GM12878 (cell line): ENCODE results near the gene GFOD2. TPM values are rescaled to one million over a fixed set of nuclear protein-coding genes. Genes with fewer than 3 reads are reported as not detected.

Experiments used
- ATAC-seq: fragments of 200-7000 bp; cut with Tn5 transposase; 3 replicates; pipeline ENCODE4 v1.9.1; 2020; ENCODE audit warnings: mild to moderate bottlenecking, moderate library complexity
- BruUV-seq: library from RNA; stranded (reverse); fragments of 400-500 nt; replicated peaks from 2 replicates; lab custom pipeline; 2021; lab: Mats Ljungman, UMichigan
- CTCF ChIA-PET: fragments of 300-600 bp; sonication (Branson Sonifier 250); formaldehyde crosslinking; extraction: SDS; loops from one replicate; lab custom pipeline; 2021; ENCODE audit warnings: inconsistent platforms; lab: Yijun Ruan, JAX
- POLR2A ChIA-PET: fragments of 350-600 bp; formaldehyde crosslinking; extraction: SDS; loops from one replicate; lab custom pipeline; 2021; ENCODE audit warnings: inconsistent platforms; lab: Charles Lee
- RAD21 ChIA-PET: fragments of 300-600 bp; sonication (Branson Sonifier 250); formaldehyde crosslinking; loops from one replicate; lab custom pipeline; 2023; ENCODE audit warnings: antibody characterized with exemption; ENCODE audit not compliant: unreplicated experiment; lab: Charles Lee
- SMC1A ChIA-PET: fragments of 300-600 bp; sonication (Branson Sonifier 250); formaldehyde crosslinking; loops from one replicate; lab custom pipeline; 2023; ENCODE audit not compliant: unreplicated experiment, uncharacterized antibody; lab: Charles Lee
- DNase-seq: peaks from one replicate; pipeline ENCODE4 v3.0.0-alpha.2; 2011; ENCODE audit warnings: low read depth, low spot score
- FAIRE-seq: peaks from 3 replicates; lab custom pipeline; 2011; peaks lifted over from hg19 to GRCh38; lab: Jason Lieb, UNC
- H2AFZ ChIP-seq: 2 replicates; pipeline ENCODE4 v1.6.0; 2011; ENCODE audit warnings: low read depth, low read length, control low read depth; ENCODE audit not compliant: control insufficient read depth
- H3K27ac ChIP-seq: 2 replicates; pipeline ENCODE4 v1.5.1; 2011; ENCODE audit warnings: control low read depth; ENCODE audit not compliant: control insufficient read depth, insufficient read depth
- H3K27me3 ChIP-seq, 2 experiments: replicated peaks in 1 of 2; 2 replicates each; pipeline versions ENCODE4 v1.6.0 to v1.6.1; 2011; ENCODE audit warnings: low read length in 1 of 2; ENCODE audit not compliant: control insufficient read depth in 2 of 2, insufficient read depth in 2 of 2
- H3K36me3 ChIP-seq, 2 experiments: 2 replicates each; pipeline ENCODE4 v1.5.1; 2011; ENCODE audit warnings: low read length in 1 of 2; ENCODE audit not compliant: control insufficient read depth in 2 of 2, insufficient read depth in 2 of 2
- H3K4me1 ChIP-seq: 2 replicates; pipeline ENCODE4 v1.6.1; 2011; ENCODE audit warnings: mild to moderate bottlenecking, low read length, moderate library complexity, mixed read lengths; ENCODE audit not compliant: control insufficient read depth, insufficient read depth
- H3K4me2 ChIP-seq: 2 replicates; pipeline ENCODE4 v1.6.0; 2011; ENCODE audit warnings: control low read depth; ENCODE audit not compliant: control insufficient read depth, insufficient read depth
- H3K4me3 ChIP-seq: fragments of 200-600 bp; sonication (generic); 2 replicates; pipeline ENCODE4 v1.5.1; 2016
- H3K79me2 ChIP-seq: 2 replicates; pipeline ENCODE4 v1.6.0; 2011; ENCODE audit warnings: low read length; ENCODE audit not compliant: control insufficient read depth, insufficient read depth
- H3K9ac ChIP-seq: 2 replicates; pipeline ENCODE4 v1.8.0; 2011; ENCODE audit warnings: low read length, control low read depth, mixed read lengths; ENCODE audit not compliant: control insufficient read depth, insufficient read depth
- H3K9me3 ChIP-seq: replicated peaks from 3 replicates; pipeline ENCODE4 v1.5.1; 2011; ENCODE audit warnings: mild to moderate bottlenecking, low read length; ENCODE audit not compliant: control insufficient read depth, insufficient read depth
- H4K20me1 ChIP-seq: 2 replicates; pipeline ENCODE4 v1.6.0; 2011; ENCODE audit not compliant: control insufficient read depth, insufficient read depth
- ASH2L ChIP-seq: fragments of 300-600, 200-600 bp; sonication (generic); IDR thresholded peaks from 2 replicates; pipeline ENCODE4 v1.6.1; 2017; ENCODE audit warnings: low read depth, mild to moderate bottlenecking, borderline replicate concordance
- CEBPB ChIP-seq, 2 experiments: fragments of 150-350 bp in 1 of 2; IDR thresholded peaks; 2 replicates each; pipeline ENCODE4 v1.6.1; 2012 to 2014; ENCODE audit warnings: low read depth in 2 of 2, low read length in 2 of 2, borderline replicate concordance in 1 of 2, inconsistent platforms in 1 of 2
- CTCF ChIP-seq, 3 experiments: IDR thresholded peaks in 2 of 3; conservative IDR thresholded peaks in 1 of 3; 2 replicates each; pipeline ENCODE4 v1.5.1; 2011; ENCODE audit warnings: low read depth in 3 of 3, low read length in 3 of 3, mild to moderate bottlenecking in 3 of 3, control low read depth in 2 of 3, moderate library complexity in 2 of 3, inconsistent platforms in 1 of 3, mixed read lengths in 1 of 3; ENCODE audit not compliant: control insufficient read depth in 2 of 3, insufficient read depth in 1 of 3; ENCODE audit errors: extremely low read depth in 1 of 3
- EGR1 ChIP-seq, 2 experiments: IDR thresholded peaks; 1 replicate in 1 of 2; 2 replicates in 1 of 2; pipeline ENCODE4 v1.6.1; 2011 to 2012; ENCODE audit warnings: low read depth in 2 of 2, low read length in 2 of 2, borderline replicate concordance in 1 of 2, mild to moderate bottlenecking in 1 of 2, moderate library complexity in 1 of 2
- HSF1 ChIP-seq: fragments of 150-350 bp; IDR thresholded peaks from 2 replicates; pipeline ENCODE4 v1.6.1; 2014; ENCODE audit warnings: mild to moderate bottlenecking, low read depth, low read length
- NFYB ChIP-seq: IDR thresholded peaks from 2 replicates; pipeline ENCODE4 v1.6.1; 2011; ENCODE audit warnings: low read depth, mild to moderate bottlenecking, low read length, improper control_type of control experiment, moderate library complexity; ENCODE audit not compliant: insufficient read depth
- SPI1 ChIP-seq: IDR thresholded peaks from 2 replicates; pipeline ENCODE4 v1.6.1; 2011; ENCODE audit warnings: low read depth, mild to moderate bottlenecking, low read length, moderate library complexity, borderline replicate concordance; ENCODE audit not compliant: insufficient read depth
- WGBS: methylation state at CpG from one replicate; pipeline ENCODE4 v1.1.6; 2016; ENCODE audit warnings: low lambda C conversion rate; ENCODE audit not compliant: insufficient replicate concordance, insufficient coverage; ENCODE audit errors: missing lambda C conversion rate; 5-methylcytosine and 5-hydroxymethylcytosine counted together
- in situ Hi-C: fragments of 300-500 bp; cut with MboI; formaldehyde crosslinking; loops from 9 replicates; pipeline ENCODE4 v1.14.3; 2018; ENCODE audit warnings: mixed read lengths
- intact Hi-C: fragments of 100-400 bp; cut with micrococcal nuclease; formaldehyde crosslinking; loops from one replicate; pipeline ENCODE4 v1.14.2; 2022; ENCODE audit not compliant: unreplicated experiment
- polyA plus RNA-seq, 11 experiments: library from polyadenylated mRNA; depleted of rRNA in 4 of 11; unstranded in 6 of 11; stranded (reverse) in 5 of 11; fragments of >200 nt; fragmentation: Nextera tagmentation in 4 of 11; fragmentation: Illumina TruSeq in 1 of 11; extraction: Ambion mirVana in 4 of 11; extraction: Trizol in 1 of 11; gene quantifications; 1 replicate in 1 of 11; 2 replicates in 10 of 11; pipeline versions ENCODE4 v1.2.1 to v1.2.3, GENCODE V29; 2011 to 2016; ENCODE audit warnings: inconsistent platforms in 2 of 11, missing spikeins in 2 of 11, low read depth in 1 of 11
- total RNA-seq, 4 experiments: library from RNA; depleted of rRNA in 3 of 4; stranded (reverse); fragments of >200 nt in 3 of 4; fragmentation: Illumina TruSeq in 1 of 4; extraction: Trizol in 1 of 4; gene quantifications; 2 replicates each; pipeline versions ENCODE4 v1.2.1 to v1.2.3, GENCODE V29; 2013 to 2021

Gene GFOD2
- total and polyA plus RNA-seq, 10 of the 15 experiments (the other 5 are each of a cell fraction or from before 2014, with no cell fraction given) = 2.0 to 15.9 (median 12.0) TPM

GRCh38 chr16:67674851-67675578, 44.1 kb downstream of the GFOD2 start:
- FAIRE-seq (no peak), DNase-seq (no peak), ATAC-seq (no peak)
- POLR2A ChIA-PET = no interaction called here
- intact Hi-C loops = loop anchor here (5.0 kb wide), 1 partner anchor 42 kb away; the partner anchor contains the start of gene GFOD2
- 91% methylated on average over 22 of the region's 28 CpGs for WGBS
- H2AFZ ChIP-seq = no peak overlapping the region
- no peaks in the 10 kb centered on the region for H3K9me3 ChIP-seq
- BruUV-seq = no TSS peak
- no peaks in the 10 kb centered on the region for H4K20me1 ChIP-seq
- no peaks in the 10 kb centered on the region for H3K79me2 ChIP-seq
- CTCF ChIA-PET = interaction anchor here (1.1 to 1.3 kb wide), 2 partner anchors 118 to 128 kb away, joined by 3 to 4 read pairs; no protein-coding TSS in a partner anchor
- peaks cover 5% of the 10 kb centered on the region for H3K4me1 ChIP-seq
- RAD21 ChIA-PET = interaction anchor here (2.8 to 3.1 kb wide), 2 partner anchors 132 to 141 kb away, joined by 18 to 19 read pairs; partner anchors contain the start of genes RANBP10 and TSNAXIP1
- SMC1A ChIA-PET = interaction anchor here (0.7 kb wide), 1 partner anchor 128 kb away, joined by 3 read pairs; no protein-coding TSS in a partner anchor
- no peak overlapping the region for H3K27ac ChIP-seq
- H3K27me3 ChIP-seq = no peaks in the 10 kb centered on the region
- in situ Hi-C loops = loop anchor here (5.0 kb wide), 1 partner anchor 252 kb away; no protein-coding TSS in a partner anchor
- no peak overlapping the region for H3K4me2 ChIP-seq
- no peak for TF ChIP-seq NFYB
- no peak for TF ChIP-seq ASH2L
- TF ChIP-seq SPI1 = no peak
- no peak for TF ChIP-seq CTCF (IDR thresholded peaks at IDR 0.05 in 2 of 3, conservative IDR thresholded peaks at IDR 0.05 in 1 of 3; ENCODE audit: control insufficient read depth in 2 of 3, extremely low read depth in 1 of 3, insufficient read depth in 1 of 3, low read depth in 3 of 3, low read length in 3 of 3)
- TF ChIP-seq CEBPB (IDR thresholded peaks at IDR 0.05; ENCODE audit: borderline replicate concordance in 1 of 2, low read depth in 2 of 2, low read length in 2 of 2) = no peak
- no peak for TF ChIP-seq HSF1
- TF ChIP-seq EGR1 (IDR thresholded peaks at IDR 0.05; ENCODE audit: borderline replicate concordance in 1 of 2, low read depth in 2 of 2, low read length in 2 of 2) = no peak
- no peak overlapping the region for H3K9ac ChIP-seq
- H3K36me3 ChIP-seq = no peaks in the 10 kb centered on the region
- H3K4me3 ChIP-seq = no peak overlapping the region
